Psoas muscle (tissue), 8 donors: ENCODE data around the gene LCLAT1. TPM values are rescaled to one million over a fixed set of nuclear protein-coding genes. Genes with fewer than 3 reads are reported as not detected.

Experiments used
- ATAC-seq, 4 donors: fragments of 200-7000 bp; cut with Tn5 transposase; one replicate each; pipeline ENCODE4 v1.9.1; 2020; ENCODE audit warnings: moderate library complexity in 3 of 4, mild to moderate bottlenecking in 2 of 4
- DNase-seq, 2 donors: peaks; one replicate each; pipeline ENCODE4 v3.0.0-alpha.2; 2020
- H3K27ac ChIP-seq: fragments of 200-600 bp; one replicate; pipeline ENCODE4 v1.8.0; 2022
- H3K27me3 ChIP-seq, 3 donors: fragments of 200-600 bp in 1 of 3; one replicate each; pipeline versions ENCODE4 v1.6.1 to v1.8.0; 2013 to 2022; ENCODE audit warnings: low read length in 2 of 3, mild to moderate bottlenecking in 2 of 3, moderate library complexity in 1 of 3; ENCODE audit not compliant: insufficient read depth in 3 of 3
- H3K36me3 ChIP-seq, 2 donors: fragments of 200-600 bp in 1 of 2; one replicate each; pipeline versions ENCODE4 v1.6.1 to v1.8.0; 2013 to 2022; ENCODE audit warnings: low read depth in 1 of 2, mild to moderate bottlenecking in 1 of 2, moderate library complexity in 1 of 2; ENCODE audit not compliant: insufficient read depth in 1 of 2
- H3K4me1 ChIP-seq: fragments of 200-600 bp; one replicate; pipeline ENCODE4 v1.8.0; 2022
- H3K4me3 ChIP-seq: fragments of 200-600 bp; one replicate; pipeline ENCODE4 v1.8.0; 2022; ENCODE audit warnings: mild to moderate bottlenecking
- H3K9me3 ChIP-seq: fragments of 200-600 bp; one replicate; pipeline ENCODE4 v1.8.0; 2022
- CTCF ChIP-seq: fragments of 200-600 bp; IDR thresholded peaks from one replicate; pipeline ENCODE4 v1.8.0; 2022; ENCODE audit warnings: antibody characterized with exemption
- WGBS, 3 donors: extraction: QIAGEN DNeasy Blood & Tissue Kit; methylation state at CpG; one replicate each; pipeline versions ENCODE4 v1.1.6 to v1.1.7; 2013; 5-methylcytosine and 5-hydroxymethylcytosine counted together
- intact Hi-C, 2 donors: fragments of 100-400 bp; cut with DNase I; formaldehyde crosslinking; loops; one replicate each; pipeline versions ENCODE4 v1.11.0 to v1.14.2; 2022
- polyA plus RNA-seq, 3 donors: library from polyadenylated mRNA; stranded (reverse); fragments of 200-250 nt; gene quantifications; one replicate each; pipeline ENCODE4 v1.2.3, GENCODE V29; 2013
- total RNA-seq, 4 donors: library from RNA; stranded (reverse); fragmentation: NEBNext Ultra II Directional in 2 of 4; extraction: Animal tissue kit (Norgen Biotek cat#: 25700) in 2 of 4; gene quantifications; one replicate each; pipeline versions ENCODE4 v1.2.1 to v1.2.4, GENCODE V29; 2021 to 2023
- donor health status: healthy with polysubstance abuse.
- donor health status: DM: no; HTN: no; CAD: no; lungs with moderate emphysema.
- donor health status: Bipolar disorder and iron deficiency.
- donor health status: healthy.
- donor health status: DM: yes; HTN: yes; CAD: no.
- donor health status: DM: no; HTN: no; CAD: no.
- donor health status: DM: no; HTN: no; CAD: no.
- donor health status: DM: yes; HTN: yes; CAD: no.

Gene LCLAT1
- total and polyA plus RNA-seq, 7 donors: 4.2 to 18.8 (median 6.0) TPM

GRCh38 chr2:30499681-30500080 lies 52.6 kb downstream of the LCLAT1 start:
- Histone ChIP-seq H3K4me3 (no peak overlapping the region), H3K27me3 (no peaks in the 10 kb centered on the region), H3K4me1 (no peaks in the 10 kb centered on the region), H3K36me3 (no peaks in the 10 kb centered on the region), H3K27ac (no peak overlapping the region), H3K9me3 (peaks cover 20% of the 10 kb centered on the region)
- ATAC-seq (no peak), DNase-seq (no peak)
- intact Hi-C loops: no loop called here
- TF ChIP-seq CTCF: no peak

DNA sequence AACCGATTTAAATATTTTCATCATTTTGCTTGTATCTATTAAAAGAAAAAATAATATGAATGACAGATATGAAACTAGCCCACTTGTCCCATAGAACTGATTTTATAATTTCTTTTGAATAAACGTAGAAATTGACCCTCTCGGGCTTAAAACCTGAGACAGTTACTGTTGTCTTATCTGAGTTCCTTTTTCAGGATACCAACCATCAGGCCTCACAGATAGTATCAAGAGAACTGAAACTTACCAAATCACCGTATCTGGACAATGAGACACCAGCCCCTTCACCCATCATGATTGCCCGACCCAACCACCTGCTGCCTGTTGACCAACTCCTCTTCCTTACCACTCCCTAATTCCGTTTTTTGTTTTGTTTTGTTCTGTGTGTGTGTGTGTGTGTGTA lies 53.7 kb downstream of the LCLAT1 start:
- Histone ChIP-seq H3K4me3 (no peak overlapping the region), H3K27ac (no peak overlapping the region), H3K27me3 (no peaks in the 10 kb centered on the region), H3K4me1 (no peaks in the 10 kb centered on the region), H3K9me3 (peaks cover 20% of the 10 kb centered on the region), H3K36me3 (no peaks in the 10 kb centered on the region)
- intact Hi-C loops: no loop called here
- no peak for ATAC-seq
- no peak for TF ChIP-seq CTCF
- no peak for DNase-seq
- WGBS, 3 donors: 98 to 99% (median 98%) methylated on average over 6 of the region's 6 CpGs

GRCh38 chr2:30502310-30502709 lies 55.3 kb downstream of the LCLAT1 start:
- ATAC-seq: no peak
- no peak for TF ChIP-seq CTCF
- Histone ChIP-seq H3K27ac (no peak overlapping the region), H3K27me3 (no peaks in the 10 kb centered on the region), H3K4me3 (no peak overlapping the region), H3K9me3 (peaks cover 20% of the 10 kb centered on the region), H3K4me1 (peaks cover 8% of the 10 kb centered on the region), H3K36me3 (no peaks in the 10 kb centered on the region)
- intact Hi-C loops: no loop called here
- DNase-seq: no peak

GRCh38 chr2:30503007-30503694 lies 56.1 kb downstream of the LCLAT1 start:
- Histone ChIP-seq H3K27me3 (no peaks in the 10 kb centered on the region), H3K36me3 (no peaks in the 10 kb centered on the region), H3K9me3 (peaks cover 21% of the 10 kb centered on the region), H3K27ac (no peak overlapping the region), H3K4me3 (no peak overlapping the region), H3K4me1 (peaks cover 8% of the 10 kb centered on the region)
- ATAC-seq: no peak
- intact Hi-C loops: no loop called here
- no peak for DNase-seq
- TF ChIP-seq CTCF: no peak
- WGBS, 3 donors: 65 to 89% (median 82%) methylated on average over 2 of the region's 2 CpGs

GRCh38 chr2:30503695-30504052 lies 56.6 kb downstream of the LCLAT1 start:
- no peak overlapping the region for H3K27ac ChIP-seq
- DNase-seq (no peak), ATAC-seq (no peak)
- H3K4me3 ChIP-seq: no peak overlapping the region
- peaks cover 18% of the 10 kb centered on the region for H3K9me3 ChIP-seq
- H3K27me3 ChIP-seq: no peaks in the 10 kb centered on the region
- intact Hi-C loops: no loop called here
- H3K4me1 ChIP-seq: peaks cover 8% of the 10 kb centered on the region
- no peak for TF ChIP-seq CTCF
- no peaks in the 10 kb centered on the region for H3K36me3 ChIP-seq
- WGBS, 3 donors: 73 to 86% (median 80%) methylated on average over 3 of the region's 3 CpGs
